ENCODE data around the gene GNAQ. TPM values are rescaled to one million over a fixed set of nuclear protein-coding genes. Genes with fewer than 3 reads are reported as not detected.
A peak's percentile ranks its signal among the peaks of the same experiment; 100 is the strongest.

The GNAQ gene
- total RNA-seq, 1 experiment from 2014 or later, result 38.2 TPM

GRCh38 chr9:77966718-77967117 is 64.9 kb downstream of the GNAQ start:
- Mint-ChIP-seq H3K4me1 (ENCODE audit: insufficient read depth, unreplicated experiment) (peaks cover 15% of the 10 kb centered on the region), H3K27me3 (ENCODE audit: insufficient read depth, unreplicated experiment) (no peaks in the 10 kb centered on the region), H3K36me3 (ENCODE audit: insufficient read depth, unreplicated experiment) (peaks cover 6% of the 10 kb centered on the region), H3K9me3 (ENCODE audit: unreplicated experiment) (no peaks in the 10 kb centered on the region), H3K27ac (ENCODE audit: low read depth, unreplicated experiment) (no peak overlapping the region), H3K4me3 (ENCODE audit: unreplicated experiment) (no peak overlapping the region)
- DNase-seq (ENCODE audit: unreplicated experiment), result no peak
- TF ChIP-seq CTCF (IDR thresholded peaks at IDR 0.05; ENCODE audit: unreplicated experiment), result no peak
- intact Hi-C loops (cut with micrococcal nuclease), result no loop called here
- ChIA-PET POLR2A (no interaction called here), CTCF (interaction anchor here (1.3 kb wide), 1 partner anchor 10 kb away, joined by 8 read pairs; no protein-coding TSS in a partner anchor)
- BruUV-seq (replicated peaks), result no TSS peak

GRCh38 chr9:77965445-77966123 is 66.0 kb downstream of the GNAQ start:
- Mint-ChIP-seq H3K27ac (ENCODE audit: low read depth, unreplicated experiment) (no peak overlapping the region), H3K4me1 (ENCODE audit: insufficient read depth, unreplicated experiment) (peaks cover 24% of the 10 kb centered on the region), H3K9me3 (ENCODE audit: unreplicated experiment) (no peaks in the 10 kb centered on the region), H3K4me3 (ENCODE audit: unreplicated experiment) (no peak overlapping the region), H3K27me3 (ENCODE audit: insufficient read depth, unreplicated experiment) (no peaks in the 10 kb centered on the region), H3K36me3 (ENCODE audit: insufficient read depth, unreplicated experiment) (peaks cover 4% of the 10 kb centered on the region)
- POLR2A ChIA-PET, result interaction anchor here (0.8 kb wide), 1 partner anchor 21 kb away, joined by 4 read pairs; no protein-coding TSS in a partner anchor
- no peak for DNase-seq (ENCODE audit: unreplicated experiment)
- BruUV-seq (replicated peaks), result no TSS peak
- CTCF ChIA-PET, result interaction anchor here (1.2 kb wide), 1 partner anchor 11 kb away, joined by 5 read pairs; no protein-coding TSS in a partner anchor
- intact Hi-C loops (cut with micrococcal nuclease), result no loop called here
- no peak for TF ChIP-seq CTCF (IDR thresholded peaks at IDR 0.05; ENCODE audit: unreplicated experiment)

GRCh38 chr9:77964258-77964657 is 67.4 kb downstream of the GNAQ start:
- no peak for DNase-seq (ENCODE audit: unreplicated experiment)
- Mint-ChIP-seq H3K9me3 (ENCODE audit: unreplicated experiment) (no peaks in the 10 kb centered on the region), H3K27me3 (ENCODE audit: insufficient read depth, unreplicated experiment) (no peaks in the 10 kb centered on the region), H3K4me1 (ENCODE audit: insufficient read depth, unreplicated experiment) (peaks cover 30% of the 10 kb centered on the region), H3K4me3 (ENCODE audit: unreplicated experiment) (no peak overlapping the region), H3K36me3 (ENCODE audit: insufficient read depth, unreplicated experiment) (no peaks in the 10 kb centered on the region), H3K27ac (ENCODE audit: low read depth, unreplicated experiment) (no peak overlapping the region)
- intact Hi-C loops (cut with micrococcal nuclease), result no loop called here
- BruUV-seq (replicated peaks), result no TSS peak
- CTCF ChIA-PET, result no interaction called here
- POLR2A ChIA-PET, result interaction anchor here (0.6 kb wide), 1 partner anchor 158 kb away, joined by 3 read pairs; no protein-coding TSS in a partner anchor
- no peak for TF ChIP-seq CTCF (IDR thresholded peaks at IDR 0.05; ENCODE audit: unreplicated experiment)

DNA sequence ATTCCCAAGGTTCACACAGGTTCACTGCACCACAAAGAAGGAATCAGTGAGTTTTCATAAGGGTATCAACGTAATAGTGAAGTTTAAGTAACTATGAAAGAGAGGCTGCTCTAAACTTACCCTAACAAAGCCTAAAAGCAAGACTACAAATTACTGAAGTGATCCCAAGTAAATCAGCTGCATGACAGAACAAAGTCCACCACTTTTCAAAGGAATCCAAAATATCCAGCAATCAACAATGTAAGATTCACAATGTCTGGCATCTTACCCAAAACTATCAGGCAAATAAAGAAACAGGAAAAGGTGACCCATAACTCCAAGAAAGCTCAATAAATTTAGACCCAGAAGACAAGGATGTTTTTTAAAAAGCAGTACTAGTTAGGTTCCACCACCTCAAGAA is 70.1 kb downstream of the GNAQ start:
- Mint-ChIP-seq H3K9me3 (ENCODE audit: unreplicated experiment) (no peaks in the 10 kb centered on the region), H3K4me1 (ENCODE audit: insufficient read depth, unreplicated experiment) (peaks cover 40% of the 10 kb centered on the region), H3K27me3 (ENCODE audit: insufficient read depth, unreplicated experiment) (no peaks in the 10 kb centered on the region), H3K36me3 (ENCODE audit: insufficient read depth, unreplicated experiment) (no peaks in the 10 kb centered on the region), H3K27ac (ENCODE audit: low read depth, unreplicated experiment) (peak overlapping the region; percentile 44), H3K4me3 (ENCODE audit: unreplicated experiment) (no peak overlapping the region)
- ChIA-PET CTCF (interaction anchor here (0.9 to 1.0 kb wide), 2 partner anchors 12 to 120 kb away, joined by 3 read pairs; no protein-coding TSS in a partner anchor), POLR2A (interaction anchor here (0.6 kb wide), 1 partner anchor 130 kb away, joined by 3 read pairs; no protein-coding TSS in a partner anchor)
- no TSS peak for BruUV-seq (replicated peaks)
- intact Hi-C loops (cut with micrococcal nuclease), result no loop called here
- no peak for TF ChIP-seq CTCF (IDR thresholded peaks at IDR 0.05; ENCODE audit: unreplicated experiment)
- DNase-seq (ENCODE audit: unreplicated experiment), result no peak

All from MCF 10A (cell line).